Dedifferentiated amniotic fluid mesenchymal stem cell (primary cell): ENCODE data around the gene TMEM109.

Experiments
- DNase-seq: peaks from one replicate; pipeline ENCODE4 v3.0.0-alpha.2; 2016; ENCODE audit errors: extremely low spot score

Gene TMEM109

DNA sequence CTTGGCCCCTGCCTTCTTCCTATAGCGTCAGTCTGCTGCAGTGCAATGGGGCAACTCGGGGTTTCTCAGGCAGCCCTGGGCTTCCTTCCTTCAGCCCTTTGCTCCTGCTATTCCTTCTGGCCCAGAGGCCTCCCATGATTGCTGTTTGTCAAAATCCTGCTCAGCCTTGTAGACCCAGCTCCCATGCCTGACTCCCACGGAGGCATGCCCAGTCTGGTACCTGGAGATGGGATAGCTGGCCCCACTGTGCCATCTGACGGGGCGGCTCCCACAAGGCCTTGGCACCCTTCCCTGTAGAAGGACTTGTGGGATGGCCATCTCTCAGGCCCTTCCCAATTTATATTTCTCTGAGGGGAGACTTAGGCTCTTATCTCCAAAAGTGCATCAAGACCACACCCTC lies 56.9 kb downstream of the TMEM109 start:
- DNase-seq = no peak

DNA sequence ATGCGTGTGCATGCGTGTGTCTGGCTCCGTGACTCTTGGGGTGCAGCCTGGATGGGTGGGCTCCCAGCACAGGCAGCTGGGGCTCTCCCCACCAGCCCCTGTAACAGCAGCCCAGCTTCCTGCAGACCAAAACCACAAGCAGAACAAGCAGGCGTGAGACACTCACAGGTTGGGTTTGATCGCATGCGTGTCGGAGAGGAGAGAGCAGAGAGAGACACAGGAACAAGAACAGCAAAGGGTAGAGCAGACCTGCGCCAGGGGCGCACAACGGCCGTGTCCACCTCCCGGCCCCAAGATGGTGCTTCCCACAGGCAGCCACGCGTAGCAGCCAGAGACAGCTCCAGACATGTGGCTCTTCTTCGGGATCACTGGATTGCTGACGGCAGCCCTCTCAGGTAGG lies 57.6 kb downstream of the TMEM109 start, which contains the start of gene CD6:
CD6 (plus strand) TSS at position 161 of the 400 bp plus-strand sequence; CDS start at position 347, 186 bp downstream.
- no peak for DNase-seq

DNA sequence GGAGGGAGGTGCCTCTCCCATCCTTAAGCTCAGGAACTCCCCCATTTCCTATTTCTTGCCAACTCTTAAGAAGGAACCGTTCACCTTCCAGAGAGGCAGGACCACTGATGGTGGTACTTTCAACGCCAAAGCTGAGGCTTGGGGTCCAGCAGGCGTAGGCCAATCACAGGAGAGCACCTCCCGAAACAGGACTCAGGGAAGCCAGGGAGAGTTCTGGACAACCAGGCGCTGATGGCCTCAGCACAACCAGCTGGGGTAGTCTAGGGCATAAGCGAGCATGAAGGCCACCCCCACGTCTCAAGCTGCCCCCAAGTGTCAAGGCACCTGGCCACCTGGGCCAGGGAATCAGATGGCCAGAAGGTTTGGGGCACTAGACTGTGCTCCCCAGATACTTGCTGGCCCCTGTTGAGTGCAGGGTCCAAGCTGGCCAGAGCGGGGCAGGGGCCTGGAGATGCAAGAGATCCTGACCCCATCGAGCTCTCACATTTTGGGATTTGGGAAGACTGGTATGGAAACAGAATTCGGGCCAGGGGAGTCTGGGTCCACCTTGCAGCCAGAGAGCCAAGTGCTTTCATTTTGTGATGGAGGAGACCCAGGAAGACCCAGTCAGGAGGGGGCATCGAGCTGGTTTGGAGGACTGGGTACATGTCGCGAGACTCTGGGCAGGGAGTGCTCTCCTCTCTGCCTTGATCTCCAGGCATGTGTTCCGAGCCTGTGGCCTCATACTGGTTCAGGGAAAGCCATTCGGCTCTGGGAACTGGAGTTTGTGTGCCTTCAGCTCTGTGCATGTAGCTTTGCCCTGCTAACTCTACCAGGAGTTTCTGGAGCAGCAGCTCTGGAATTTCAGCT lies 58.4 kb downstream of the TMEM109 start:
- DNase-seq = no peak
